Astrocyte of the hippocampus (primary cell): Measurements from ENCODE around the gene SPACA7.

Source experiments
- DNase-seq: peaks from one replicate; pipeline ENCODE4 v3.0.0; 2011; ENCODE audit warnings: low read depth, low spot score

The SPACA7 gene

GRCh38 chr13:112447761-112448603 is 71.8 kb downstream of the SPACA7 start:
- no peak for DNase-seq

DNA sequence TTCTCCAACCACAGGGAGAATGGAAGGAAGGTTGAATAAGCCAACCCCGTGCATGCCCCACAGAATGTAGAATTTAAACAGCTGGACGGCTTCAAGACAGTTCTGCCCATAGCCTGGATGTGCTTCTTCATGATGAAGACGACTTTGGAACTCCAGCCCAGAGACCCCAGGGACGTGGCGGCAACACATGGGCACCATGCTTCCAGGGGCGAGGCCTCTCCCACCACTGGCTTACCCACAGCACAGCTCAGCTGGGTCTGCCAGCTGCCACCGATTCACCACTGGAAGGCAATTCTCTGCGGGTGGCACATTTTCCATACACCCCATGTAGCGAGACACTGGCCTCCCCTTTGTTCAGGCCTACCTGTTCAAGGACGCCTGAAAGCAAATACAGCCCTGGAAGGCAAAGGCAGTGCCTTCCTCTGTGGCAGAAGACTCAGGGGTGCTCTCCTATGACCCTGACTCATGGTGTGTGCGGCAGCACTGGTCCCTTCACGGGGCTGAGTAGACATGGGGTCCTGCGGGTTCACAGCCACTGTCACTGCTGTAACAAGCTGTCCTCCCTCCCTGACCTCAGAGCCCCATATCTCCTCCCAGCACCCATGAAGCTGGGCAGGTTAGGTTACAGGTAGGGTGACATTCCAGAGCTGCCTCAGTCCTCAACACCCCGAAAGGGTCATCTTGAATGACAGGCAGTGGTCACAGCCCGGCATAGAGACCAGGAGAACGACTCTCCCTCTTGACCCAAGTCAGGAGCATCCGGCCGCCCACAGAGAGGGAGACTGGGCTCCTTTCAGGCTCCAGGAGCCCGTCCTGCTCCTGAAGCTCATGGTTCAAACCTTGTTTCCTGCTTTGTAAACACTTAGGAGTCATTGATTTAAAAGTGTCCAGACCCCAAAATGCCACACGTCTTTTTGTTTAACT is 72.7 kb downstream of the SPACA7 start:
- no peak for DNase-seq

- DNase-seq = no peak
Observed at GRCh38 chr13:112449545-112449930, 73.4 kb downstream of the SPACA7 start.

DNA sequence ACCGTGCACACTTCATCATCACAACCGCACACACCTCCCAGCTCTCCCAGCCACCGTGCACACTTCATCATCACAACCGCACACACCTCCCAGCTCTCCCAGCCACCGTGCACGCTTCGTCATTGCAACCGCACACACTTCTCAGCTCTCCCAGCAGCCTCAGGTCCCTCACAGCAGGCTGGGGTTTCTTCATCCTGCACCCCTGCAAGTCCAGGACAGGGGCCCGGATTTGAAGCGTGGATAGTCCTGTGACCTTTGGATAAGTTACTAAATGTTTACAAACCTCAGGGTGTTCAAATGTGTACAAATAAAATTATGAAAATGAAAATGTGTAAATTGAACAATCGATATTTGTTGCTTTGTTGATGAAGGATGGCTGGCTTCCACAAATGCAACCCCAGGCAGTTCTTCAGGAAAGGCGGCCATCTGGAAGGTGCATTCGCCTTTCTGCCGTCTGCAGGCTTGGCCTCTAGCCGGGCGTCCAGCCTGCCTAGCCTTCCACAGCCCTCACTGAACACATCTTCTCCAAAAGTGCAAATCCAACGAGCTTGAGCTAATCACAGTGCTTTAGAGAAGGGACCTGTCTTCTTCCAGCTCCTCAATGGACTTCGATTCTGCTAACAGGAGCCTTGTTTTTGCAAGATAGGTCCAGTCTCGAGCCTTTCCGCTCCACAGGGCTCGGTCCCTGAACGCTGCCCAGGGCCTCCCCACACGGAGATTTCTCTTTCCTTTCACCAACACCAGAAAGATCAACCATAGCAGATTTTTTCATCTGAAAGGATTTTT is 74.2 kb downstream of the SPACA7 start:
- no peak for DNase-seq

DNA sequence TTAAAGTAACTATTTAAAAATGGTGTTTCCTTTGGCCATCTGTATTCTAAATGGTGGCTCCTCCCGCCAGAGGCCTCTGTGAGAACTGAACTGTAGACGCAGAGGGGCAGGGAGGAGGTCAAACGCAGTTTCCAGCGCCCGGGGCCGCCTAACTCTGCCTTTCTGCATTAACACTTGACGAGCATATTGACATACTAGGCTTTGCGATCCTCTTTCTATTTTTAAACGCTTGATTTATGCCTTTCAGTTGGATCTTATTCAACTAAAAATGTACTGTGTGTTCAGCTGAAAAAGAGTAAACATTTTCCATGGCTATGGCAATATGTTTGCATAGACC is 74.7 kb downstream of the SPACA7 start:
- DNase-seq = no peak

DNA sequence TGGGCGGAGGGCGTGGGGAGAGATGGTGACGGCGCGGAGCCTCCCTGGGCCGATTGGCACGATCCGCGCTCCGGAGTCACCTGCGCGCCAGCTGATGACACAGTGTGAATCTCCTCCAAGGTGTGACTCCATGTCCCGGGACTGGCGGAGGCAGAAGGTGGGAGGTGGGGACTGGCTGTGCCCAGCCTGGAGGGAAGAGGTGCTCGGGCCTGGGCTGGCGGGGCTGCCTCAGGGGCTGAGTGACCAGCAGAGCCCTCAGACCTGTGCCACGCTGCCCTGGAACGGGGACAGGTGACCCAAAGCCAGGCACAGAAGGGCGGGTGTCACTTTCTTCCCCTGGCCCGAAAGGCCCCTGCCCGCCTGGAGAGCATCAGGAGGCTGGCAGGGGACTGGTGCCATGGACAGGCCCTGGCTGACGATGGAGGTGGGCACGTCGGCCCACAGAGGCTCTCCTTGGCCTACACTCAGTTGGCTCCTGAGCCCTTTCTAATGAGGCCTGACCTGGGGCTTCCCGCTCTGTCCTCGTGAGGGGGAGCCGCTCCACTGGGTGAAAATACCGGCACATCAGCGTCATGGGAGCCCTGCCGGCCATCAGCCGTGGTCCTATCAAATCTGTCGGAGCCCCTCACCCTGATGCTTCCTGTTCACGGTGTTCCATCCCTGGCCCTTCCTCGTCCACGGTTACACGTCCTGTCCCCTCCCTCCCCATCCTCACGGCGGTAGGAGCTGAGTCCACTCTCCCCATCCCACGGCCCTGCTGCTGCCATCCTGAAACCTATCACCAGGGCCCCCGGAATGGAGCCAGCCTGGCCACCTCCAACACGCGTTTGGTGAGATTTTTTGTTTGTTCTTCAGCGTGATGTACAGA is 75.6 kb downstream of the SPACA7 start:
- no peak for DNase-seq

DNA sequence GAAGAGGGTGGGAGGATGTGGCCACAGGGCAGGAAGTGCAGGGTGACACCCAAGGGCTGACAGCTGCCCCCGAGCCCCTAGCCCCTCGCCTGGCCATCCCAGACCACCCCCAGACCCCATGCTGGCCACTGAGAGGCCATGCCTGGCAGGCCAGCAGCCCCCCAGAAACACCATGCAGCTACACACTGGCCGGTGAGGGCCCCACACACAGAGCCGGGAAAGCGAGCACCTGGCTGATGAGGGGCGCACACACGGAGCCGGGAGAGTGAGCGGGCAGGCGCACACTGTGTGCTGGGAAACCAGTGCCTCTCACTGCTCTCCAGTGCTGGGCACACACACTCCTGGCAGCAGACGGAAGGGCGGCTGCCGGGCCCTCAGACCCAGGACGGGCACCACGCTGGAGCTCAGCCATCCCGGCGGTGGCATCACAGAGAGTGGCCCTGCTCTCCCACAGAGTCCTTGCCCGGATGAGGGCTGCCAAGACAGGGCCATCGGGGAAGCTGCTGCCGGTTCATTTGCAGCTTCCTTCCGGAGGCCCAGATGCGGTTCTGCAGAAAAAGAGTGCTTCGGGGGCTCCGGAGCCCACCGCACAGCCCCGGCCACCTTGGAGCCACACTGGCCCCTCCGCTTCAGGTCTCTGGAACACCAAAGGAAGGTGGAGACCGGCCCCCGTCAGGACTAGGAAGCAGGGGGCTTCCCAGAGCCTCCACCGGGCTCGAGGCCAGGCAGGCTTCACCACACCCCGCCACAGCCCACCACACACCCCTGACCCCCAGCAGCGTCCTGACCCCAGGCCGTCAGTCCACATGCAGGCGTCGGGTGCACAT is 76.4 kb downstream of the SPACA7 start:
- no peak for DNase-seq

DNA sequence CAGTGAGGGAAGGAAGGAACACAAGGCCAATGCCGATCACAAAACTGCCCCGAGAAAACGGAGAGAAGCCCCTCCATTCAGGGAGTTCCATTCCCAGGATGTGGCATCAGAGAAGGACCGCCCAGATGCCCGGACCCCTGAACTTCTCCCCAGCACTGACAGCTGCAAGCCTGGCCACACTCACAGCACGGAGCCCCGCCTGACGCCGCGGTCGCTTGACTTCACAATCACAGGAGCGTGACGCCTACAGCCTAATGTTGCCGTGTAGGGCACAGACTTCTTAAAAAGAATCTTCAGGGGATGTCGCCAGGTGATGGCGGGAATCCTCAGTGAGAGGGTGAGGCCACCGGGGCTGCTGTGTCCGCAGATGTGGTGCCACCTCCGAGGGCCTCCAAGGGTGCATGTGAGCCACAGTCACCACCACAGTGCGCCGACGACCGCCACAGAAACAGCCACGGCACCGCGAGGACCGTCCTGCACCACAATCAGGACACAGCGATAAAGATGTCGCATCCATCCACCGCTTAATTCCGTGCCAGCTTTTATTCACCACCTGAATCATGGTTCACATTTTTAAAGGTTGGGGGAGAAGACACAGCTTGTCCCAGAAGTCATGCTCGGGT is 77.2 kb downstream of the SPACA7 start:
- no peak for DNase-seq

DNA sequence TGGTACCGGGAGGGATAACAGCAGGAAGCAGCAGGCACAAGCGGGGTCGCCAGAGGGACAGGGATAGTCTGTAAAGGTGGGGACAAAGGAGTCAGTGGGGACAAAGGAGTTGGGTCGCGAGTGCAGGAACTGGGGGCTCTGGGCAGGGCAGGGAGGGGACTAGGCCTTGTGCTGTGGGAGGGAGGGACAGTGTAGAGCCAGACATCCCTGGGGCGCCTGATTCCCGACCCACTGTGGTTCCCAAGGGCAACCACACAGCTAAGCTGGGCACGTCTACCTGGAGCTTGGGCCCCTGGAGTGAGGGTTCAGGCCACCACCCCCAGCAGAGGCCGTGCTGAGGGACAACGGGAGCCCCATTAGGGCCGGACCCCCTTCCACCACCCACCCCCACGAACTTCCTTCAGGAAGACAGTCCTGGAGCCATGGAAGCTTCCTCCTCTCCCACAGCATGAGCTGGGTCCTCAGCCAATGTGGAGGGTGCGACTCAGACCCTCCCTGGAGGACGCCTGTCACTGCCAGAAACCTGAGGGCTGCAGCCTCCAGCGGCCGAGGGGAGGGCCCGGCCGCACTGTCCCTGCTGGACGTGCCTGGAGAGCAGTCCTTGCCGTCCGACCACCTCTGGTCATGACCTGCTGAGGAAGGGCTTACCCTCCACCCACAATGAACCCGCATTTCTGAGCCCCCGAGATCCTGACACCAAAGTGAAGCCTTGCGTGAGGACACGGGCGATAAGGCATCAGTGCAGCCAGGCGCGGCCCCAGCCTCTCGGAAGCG is 77.9 kb downstream of the SPACA7 start:
- DNase-seq = no peak

DNA sequence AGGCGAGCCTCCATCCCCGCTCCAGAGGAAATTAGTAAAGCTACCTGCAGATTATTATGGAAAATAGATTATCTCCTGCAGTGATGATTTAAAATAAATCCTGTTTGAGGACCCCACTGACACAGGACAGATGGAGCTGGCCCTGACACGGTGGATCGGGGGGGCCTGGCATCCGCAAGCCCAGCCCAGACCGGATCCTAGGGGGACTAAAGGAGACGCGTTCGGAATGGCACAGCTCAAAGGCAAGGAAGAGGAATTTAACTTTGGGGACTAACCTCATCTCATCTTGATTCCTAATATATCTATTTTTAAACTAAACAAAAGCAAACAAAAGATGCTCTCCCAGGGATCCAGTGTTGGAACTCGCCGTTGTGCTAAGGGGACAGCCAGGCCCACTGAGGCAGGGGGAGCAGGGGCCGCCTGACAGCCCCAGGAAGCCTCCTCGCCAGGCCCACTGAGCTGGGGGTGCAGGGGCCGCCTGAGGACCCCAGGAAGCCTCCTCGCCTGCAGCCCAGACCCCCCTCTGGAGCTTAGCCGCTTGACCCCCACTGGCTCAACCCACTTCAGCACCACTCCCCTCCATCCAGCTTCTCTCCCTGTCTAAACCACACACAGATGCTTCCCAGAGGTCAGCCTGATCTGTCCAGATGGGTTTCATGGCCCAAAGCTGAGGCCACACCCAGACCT is 78.6 kb downstream of the SPACA7 start:
- DNase-seq = no peak

- no peak for DNase-seq
Observed at GRCh38 chr13:112455476-112456059, 79.4 kb downstream of the SPACA7 start.

GRCh38 chr13:112456138-112457056 is 80.2 kb downstream of the SPACA7 start:
- DNase-seq = no peak

GRCh38 chr13:112457081-112457480 is 80.9 kb downstream of the SPACA7 start:
- no peak for DNase-seq

GRCh38 chr13:112457485-112457884 is 81.3 kb downstream of the SPACA7 start:
- no peak for DNase-seq

DNA sequence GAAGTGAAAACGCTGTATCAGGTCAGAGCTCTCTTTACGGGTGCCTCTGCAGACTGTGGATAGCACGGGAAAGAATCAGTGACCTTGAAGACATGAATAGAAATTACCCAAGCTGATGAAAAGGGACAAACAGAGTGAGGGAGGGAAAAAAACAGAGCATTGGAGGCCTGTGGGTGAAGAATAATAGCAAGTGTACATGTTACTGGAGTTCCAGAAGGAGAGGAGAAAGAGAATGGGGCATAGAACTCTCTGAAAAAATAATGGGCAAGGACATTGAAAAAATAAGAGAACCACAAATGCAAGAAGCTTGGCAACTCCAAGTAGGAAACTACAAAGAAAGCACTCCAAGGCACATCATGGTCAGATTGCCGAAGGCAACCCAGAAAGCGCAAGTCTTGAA is 86.3 kb downstream of the SPACA7 start:
- DNase-seq = no peak

DNA sequence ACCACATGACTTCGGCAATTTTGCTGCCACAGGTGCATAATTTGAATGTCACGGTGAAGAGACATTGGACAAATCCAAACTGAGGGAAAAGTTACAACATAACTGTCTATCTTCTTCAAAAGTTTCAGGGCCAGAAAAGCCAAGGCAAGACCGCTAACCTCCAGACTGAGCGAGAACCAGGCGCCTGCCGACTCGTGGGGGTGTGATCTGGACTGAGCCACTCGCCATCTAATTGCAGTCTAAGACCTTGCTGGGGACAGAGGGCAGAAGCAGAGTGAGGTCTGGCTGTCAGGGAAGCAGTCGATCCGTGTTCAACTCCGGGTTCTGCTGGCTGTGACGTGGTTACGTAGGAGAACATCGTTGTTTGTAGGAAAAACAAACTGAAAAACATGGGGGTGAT is 88.6 kb downstream of the SPACA7 start:
- no peak for DNase-seq
